Body of pancreas (tissue), 4 donors: ENCODE data around the gene MCM10.

Experiments used
- CTCF ChIP-seq, 7 experiments: fragments of 450-650 bp in 4 of 7; fragments of 200-600 bp in 3 of 7; sonication (generic) in 3 of 7; IDR thresholded peaks; one replicate each; pipeline ENCODE4 v1.5.1; 2016 to 2019; ENCODE audit warnings: antibody characterized with exemption in 7 of 7
- POLR2A ChIP-seq, 3 donors: fragments of 450-650 bp; IDR thresholded peaks; one replicate each; pipeline ENCODE4 v1.6.1; 2016; ENCODE audit warnings: antibody characterized with exemption in 3 of 3, mild to moderate bottlenecking in 2 of 3

GRCh38 chr10:13140627-13141190 lies 20.6 kb upstream of the MCM10 start:
- no peak for TF ChIP-seq CTCF (IDR thresholded peaks at IDR 0.05)
- no peak for TF ChIP-seq POLR2A (IDR thresholded peaks at IDR 0.05)
